ENCODE measurements around the gene NINL.
A peak's percentile ranks its signal among the peaks of the same experiment; 100 is the strongest.

NINL gene

DNA sequence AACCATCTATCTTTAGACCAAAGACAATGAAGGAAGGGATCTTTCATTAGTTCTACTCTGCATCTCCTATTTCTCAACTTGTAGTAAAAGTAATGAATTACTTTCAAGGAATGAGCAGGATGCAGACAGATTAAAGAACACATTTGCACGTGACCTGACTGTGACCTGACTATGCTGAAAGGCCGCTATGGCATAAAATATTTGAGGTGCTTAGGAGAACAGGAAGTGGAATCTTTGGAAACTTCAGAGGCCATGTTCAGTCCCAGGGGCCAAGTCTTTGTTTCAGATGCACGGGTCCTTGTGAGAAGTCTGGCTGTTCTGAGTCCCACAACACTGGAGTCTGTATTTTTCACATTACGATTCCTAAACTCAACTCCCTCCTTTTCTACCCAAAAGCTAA, 41.0 kb downstream of the NINL start:
- H3K36me3 ChIP-seq (ENCODE audit: control insufficient read depth, insufficient read depth, low read length) = peaks cover 9% of the 10 kb centered on the region
- peak overlapping the region; percentile 88 for H3K27ac ChIP-seq (ENCODE audit: low read depth, low read length, severe bottlenecking)
- H3K4me3 ChIP-seq (ENCODE audit: extremely low read depth, insufficient read depth, low read length, poor library complexity, severe bottlenecking) = no peak overlapping the region
- peaks cover 48% of the 10 kb centered on the region for H3K4me1 ChIP-seq (ENCODE audit: control insufficient read depth, insufficient read depth, low read length, poor library complexity, severe bottlenecking)
- WGBS, 2 experiments (ENCODE audit: insufficient coverage in 2 of 2) = 92 to 100% methylated on average over 3 to 4 of the region's 4 CpGs
- H3K9me3 ChIP-seq (ENCODE audit: control insufficient read depth, low read length) = no peaks in the 10 kb centered on the region

DNA sequence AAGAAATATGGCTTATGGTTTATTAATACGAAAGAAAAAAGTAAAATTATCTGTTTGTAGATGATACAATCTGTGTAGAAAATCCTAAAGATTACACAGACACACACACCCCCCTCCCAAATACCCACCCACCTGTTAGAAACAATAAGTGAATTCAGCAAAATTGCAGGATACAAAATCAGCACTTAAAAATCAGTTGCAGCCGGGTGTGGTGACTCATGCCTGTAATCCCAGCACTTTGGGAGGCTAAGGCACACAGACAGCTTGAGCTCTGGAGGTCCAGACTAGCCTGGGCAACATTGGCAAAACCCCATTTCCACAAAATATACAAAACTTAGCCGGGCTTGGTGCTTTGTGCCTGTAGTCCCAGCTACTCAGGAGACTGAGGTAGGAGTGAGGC, 42.3 kb downstream of the NINL start:
- peaks cover 44% of the 10 kb centered on the region for H3K4me1 ChIP-seq (ENCODE audit: control insufficient read depth, insufficient read depth, low read length, poor library complexity, severe bottlenecking)
- peaks cover 17% of the 10 kb centered on the region for H3K36me3 ChIP-seq (ENCODE audit: control insufficient read depth, insufficient read depth, low read length)
- peak overlapping the region; percentile 88 for H3K27ac ChIP-seq (ENCODE audit: low read depth, low read length, severe bottlenecking)
- no peak overlapping the region for H3K4me3 ChIP-seq (ENCODE audit: extremely low read depth, insufficient read depth, low read length, poor library complexity, severe bottlenecking)
- no peaks in the 10 kb centered on the region for H3K9me3 ChIP-seq (ENCODE audit: control insufficient read depth, low read length)
- WGBS, 2 experiments (ENCODE audit: insufficient coverage in 2 of 2) = 75% methylated on average over 2 of the region's 3 CpGs; no CpG with 5 or more reads in 1 of the 2 experiments

DNA sequence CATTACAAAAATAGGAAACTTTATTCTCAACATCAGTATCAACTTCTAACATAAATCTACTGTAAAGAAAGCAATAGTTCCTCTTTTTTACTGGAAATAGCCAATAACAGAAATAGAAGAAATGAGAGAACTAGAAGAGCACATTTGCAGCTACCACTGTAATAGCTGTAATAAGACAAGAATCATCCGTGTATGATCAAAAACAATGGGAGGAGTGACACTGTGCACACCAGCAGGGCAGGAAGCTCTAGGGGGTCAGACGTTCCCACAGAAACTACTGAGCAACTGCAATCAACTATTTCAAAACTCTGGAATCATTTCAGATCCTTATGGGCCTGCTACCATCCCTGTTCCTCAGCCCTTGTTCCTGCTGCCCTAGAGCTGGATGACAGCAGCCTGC, 43.7 kb downstream of the NINL start:
- Histone ChIP-seq H3K9me3 (ENCODE audit: control insufficient read depth, low read length) (no peaks in the 10 kb centered on the region), H3K27ac (ENCODE audit: low read depth, low read length, severe bottlenecking) (no peak overlapping the region), H3K4me1 (ENCODE audit: control insufficient read depth, insufficient read depth, low read length, poor library complexity, severe bottlenecking) (peaks cover 44% of the 10 kb centered on the region), H3K4me3 (ENCODE audit: extremely low read depth, insufficient read depth, low read length, poor library complexity, severe bottlenecking) (no peak overlapping the region), H3K36me3 (ENCODE audit: control insufficient read depth, insufficient read depth, low read length) (peaks cover 24% of the 10 kb centered on the region)
- 85 to 89% methylated on average over 1 to 2 of the region's 2 CpGs for WGBS, 2 experiments (ENCODE audit: insufficient coverage in 2 of 2)

DNA sequence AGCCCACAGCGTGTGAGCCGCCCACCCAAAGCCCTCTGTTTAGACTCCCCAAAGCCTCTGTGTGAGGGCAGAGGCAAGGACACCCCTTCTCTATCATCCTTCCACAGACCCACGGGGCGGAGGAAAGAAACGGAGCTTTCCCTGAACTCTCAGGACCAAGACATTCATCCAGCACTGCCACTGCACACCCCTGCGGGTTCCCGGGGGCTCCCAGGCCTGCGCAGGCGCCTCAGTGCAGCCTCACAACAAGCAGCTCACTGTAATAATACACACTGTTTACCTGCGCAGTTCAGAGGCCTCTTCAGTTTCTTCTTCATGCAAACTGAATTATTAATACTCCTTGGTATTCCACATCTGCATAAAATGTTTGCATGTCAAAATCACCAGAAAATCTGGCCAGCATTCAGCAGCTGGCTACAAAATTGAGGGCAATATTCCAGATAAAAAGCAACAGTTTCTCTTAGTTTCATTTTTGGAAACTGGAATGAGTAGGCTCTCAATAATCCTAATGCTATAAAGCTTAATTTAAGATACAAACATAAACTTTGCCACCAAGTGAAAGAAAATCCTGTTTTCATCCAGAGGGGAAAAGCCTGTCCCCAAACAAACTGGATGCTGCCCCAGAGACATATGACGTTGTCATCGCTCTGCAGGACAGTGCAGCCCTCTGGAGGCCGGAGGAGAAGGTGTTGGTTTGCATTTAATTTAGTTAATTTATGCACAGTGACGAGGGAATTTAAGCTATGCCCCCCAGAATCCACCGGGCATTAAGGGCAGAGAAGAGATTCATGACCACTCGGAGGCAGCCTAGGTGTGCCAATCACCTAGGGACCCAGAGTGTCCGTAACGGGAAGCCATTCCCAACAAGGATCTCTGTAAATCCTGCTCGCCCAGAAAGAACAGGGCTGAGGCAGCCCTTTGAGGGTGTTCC, 45.3 kb downstream of the NINL start:
- H3K36me3 ChIP-seq (ENCODE audit: control insufficient read depth, insufficient read depth, low read length) = peaks cover 22% of the 10 kb centered on the region
- peaks cover 27% of the 10 kb centered on the region for H3K4me1 ChIP-seq (ENCODE audit: control insufficient read depth, insufficient read depth, low read length, poor library complexity, severe bottlenecking)
- no peak overlapping the region for H3K4me3 ChIP-seq (ENCODE audit: extremely low read depth, insufficient read depth, low read length, poor library complexity, severe bottlenecking)
- 71 to 83% methylated on average over 14 to 19 of the region's 19 CpGs for WGBS, 2 experiments (ENCODE audit: insufficient coverage in 2 of 2)
- no peaks in the 10 kb centered on the region for H3K9me3 ChIP-seq (ENCODE audit: control insufficient read depth, low read length)
- no peak overlapping the region for H3K27ac ChIP-seq (ENCODE audit: low read depth, low read length, severe bottlenecking)

DNA sequence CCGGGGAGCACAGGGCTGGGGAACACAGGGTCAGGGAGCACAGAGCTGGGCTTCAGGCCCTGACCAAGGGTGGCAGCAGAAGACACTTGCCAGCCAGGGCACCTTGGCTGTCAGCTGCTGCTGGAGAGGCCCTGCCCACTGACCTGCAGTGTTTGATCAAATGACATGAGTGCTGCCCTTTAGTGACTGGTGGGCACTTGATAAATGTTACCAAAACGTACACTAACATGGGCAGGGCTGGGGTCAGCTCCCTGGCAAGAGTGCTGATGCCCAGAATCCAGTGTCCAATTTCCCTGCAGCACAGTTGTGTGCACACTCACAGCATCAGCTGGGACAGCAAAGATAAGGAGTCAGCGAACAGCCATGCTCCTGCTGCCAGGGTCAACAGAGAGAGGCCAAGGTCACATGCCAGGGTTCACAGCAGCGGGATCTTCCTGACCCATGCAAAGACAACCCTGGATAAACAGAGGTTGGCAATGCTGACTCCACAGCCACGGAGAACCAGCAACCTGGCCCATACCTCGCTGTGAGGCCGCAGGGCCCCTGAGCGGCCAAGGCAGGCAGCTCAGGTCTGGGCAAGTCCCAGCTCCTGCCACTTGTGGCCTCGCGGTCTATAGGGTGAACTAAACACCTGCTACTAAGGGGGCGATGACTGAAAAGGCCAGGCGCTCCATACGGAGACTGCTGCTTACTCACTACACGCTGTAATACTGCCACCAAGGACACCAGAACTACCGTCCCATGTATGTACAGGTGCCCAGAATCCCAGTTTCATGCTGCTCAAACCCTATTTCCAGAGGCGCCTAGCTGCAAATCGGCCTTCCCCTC, 46.3 kb downstream of the NINL start:
- Histone ChIP-seq H3K27ac (ENCODE audit: low read depth, low read length, severe bottlenecking) (no peak overlapping the region), H3K9me3 (ENCODE audit: control insufficient read depth, low read length) (no peaks in the 10 kb centered on the region), H3K36me3 (ENCODE audit: control insufficient read depth, insufficient read depth, low read length) (peaks cover 22% of the 10 kb centered on the region), H3K4me1 (ENCODE audit: control insufficient read depth, insufficient read depth, low read length, poor library complexity, severe bottlenecking) (peaks cover 18% of the 10 kb centered on the region), H3K4me3 (ENCODE audit: extremely low read depth, insufficient read depth, low read length, poor library complexity, severe bottlenecking) (no peak overlapping the region)
- WGBS, 2 experiments (ENCODE audit: insufficient coverage in 2 of 2) = 91 to 94% methylated on average over 17 of the region's 17 CpGs

DNA sequence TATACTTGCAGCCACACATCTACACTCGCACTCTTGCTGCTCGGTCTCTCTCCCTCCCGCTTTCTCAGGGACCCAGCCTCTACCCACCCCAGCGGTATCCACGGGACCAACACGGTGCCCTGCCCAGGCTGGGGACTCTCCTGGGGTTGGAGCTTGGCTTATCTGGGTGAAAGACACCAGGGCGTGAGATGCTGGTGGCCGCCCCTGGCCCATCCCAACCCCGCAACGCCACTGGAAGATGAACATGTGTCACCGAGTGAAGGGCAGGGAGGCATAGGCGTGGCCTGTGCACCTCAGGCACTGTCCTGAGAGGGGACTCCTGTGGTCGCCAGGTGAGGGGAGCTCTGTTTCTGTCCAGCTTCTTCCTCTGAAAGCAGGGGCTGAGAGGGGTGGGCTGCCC, 47.4 kb downstream of the NINL start:
- WGBS, 2 experiments (ENCODE audit: insufficient coverage in 2 of 2) = 88 to 93% methylated on average over 10 of the region's 13 CpGs
- peaks cover 6% of the 10 kb centered on the region for H3K4me1 ChIP-seq (ENCODE audit: control insufficient read depth, insufficient read depth, low read length, poor library complexity, severe bottlenecking)
- no peak overlapping the region for H3K4me3 ChIP-seq (ENCODE audit: extremely low read depth, insufficient read depth, low read length, poor library complexity, severe bottlenecking)
- H3K9me3 ChIP-seq (ENCODE audit: control insufficient read depth, low read length) = no peaks in the 10 kb centered on the region
- no peak overlapping the region for H3K27ac ChIP-seq (ENCODE audit: low read depth, low read length, severe bottlenecking)
- H3K36me3 ChIP-seq (ENCODE audit: control insufficient read depth, insufficient read depth, low read length) = peaks cover 22% of the 10 kb centered on the region

DNA sequence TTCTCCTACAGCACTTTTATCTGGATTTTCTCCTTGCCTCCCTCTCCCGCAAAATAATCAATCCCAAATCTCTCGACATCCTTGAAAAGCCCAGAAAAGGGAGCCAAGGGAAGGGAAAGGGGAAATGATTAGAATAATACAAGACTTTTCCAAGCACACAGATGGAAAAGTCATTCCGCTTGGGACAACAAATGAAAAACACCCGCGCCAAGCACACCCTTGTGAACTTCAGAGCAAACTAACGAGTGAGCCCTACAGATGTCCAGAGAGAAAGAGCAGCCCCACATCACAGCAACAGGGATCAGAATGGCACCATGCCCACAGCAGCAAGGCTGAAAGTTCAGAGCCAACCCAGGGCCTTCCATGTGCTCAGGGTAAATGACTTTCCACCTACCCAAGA, 49.6 kb downstream of the NINL start:
- no peak overlapping the region for H3K27ac ChIP-seq (ENCODE audit: low read depth, low read length, severe bottlenecking)
- 78 to 90% methylated on average over 3 of the region's 6 CpGs for WGBS, 2 experiments (ENCODE audit: insufficient coverage in 2 of 2)
- H3K36me3 ChIP-seq (ENCODE audit: control insufficient read depth, insufficient read depth, low read length) = peaks cover 27% of the 10 kb centered on the region

DNA sequence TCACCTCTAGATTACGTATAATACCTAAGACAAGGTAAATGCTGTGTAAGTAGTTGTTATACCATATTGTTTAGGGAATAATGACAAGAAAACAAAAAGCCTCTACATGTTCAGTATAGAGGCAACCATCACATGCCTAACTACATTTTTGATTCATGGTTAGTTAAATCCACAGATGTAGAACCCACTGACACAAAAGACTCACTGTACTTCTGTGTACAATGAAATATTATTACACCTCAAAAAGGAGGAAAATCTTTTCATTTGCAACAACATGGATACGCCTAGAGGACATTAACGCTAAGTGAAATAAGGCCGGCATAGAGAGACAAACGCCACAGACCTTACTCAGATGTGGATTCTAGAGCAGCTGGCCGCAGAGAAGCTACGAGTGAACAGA, 50.5 kb downstream of the NINL start:
- whole genome bisulfite sequencing, 2 experiments (ENCODE audit: insufficient coverage in 2 of 2) = 86 to 94% methylated on average over 4 to 5 of the region's 7 CpGs
- H3K27ac ChIP-seq (ENCODE audit: low read depth, low read length, severe bottlenecking) = no peak overlapping the region
- H3K9me3 ChIP-seq (ENCODE audit: control insufficient read depth, low read length) = no peaks in the 10 kb centered on the region

More for the DNA sequence above, 49.6 kb downstream of the NINL start:
- H3K9me3 ChIP-seq (ENCODE audit: control insufficient read depth, low read length) = no peaks in the 10 kb centered on the region
- no peak overlapping the region for H3K4me3 ChIP-seq (ENCODE audit: extremely low read depth, insufficient read depth, low read length, poor library complexity, severe bottlenecking)
- H3K4me1 ChIP-seq (ENCODE audit: control insufficient read depth, insufficient read depth, low read length, poor library complexity, severe bottlenecking) = peaks cover 4% of the 10 kb centered on the region

DNA sequence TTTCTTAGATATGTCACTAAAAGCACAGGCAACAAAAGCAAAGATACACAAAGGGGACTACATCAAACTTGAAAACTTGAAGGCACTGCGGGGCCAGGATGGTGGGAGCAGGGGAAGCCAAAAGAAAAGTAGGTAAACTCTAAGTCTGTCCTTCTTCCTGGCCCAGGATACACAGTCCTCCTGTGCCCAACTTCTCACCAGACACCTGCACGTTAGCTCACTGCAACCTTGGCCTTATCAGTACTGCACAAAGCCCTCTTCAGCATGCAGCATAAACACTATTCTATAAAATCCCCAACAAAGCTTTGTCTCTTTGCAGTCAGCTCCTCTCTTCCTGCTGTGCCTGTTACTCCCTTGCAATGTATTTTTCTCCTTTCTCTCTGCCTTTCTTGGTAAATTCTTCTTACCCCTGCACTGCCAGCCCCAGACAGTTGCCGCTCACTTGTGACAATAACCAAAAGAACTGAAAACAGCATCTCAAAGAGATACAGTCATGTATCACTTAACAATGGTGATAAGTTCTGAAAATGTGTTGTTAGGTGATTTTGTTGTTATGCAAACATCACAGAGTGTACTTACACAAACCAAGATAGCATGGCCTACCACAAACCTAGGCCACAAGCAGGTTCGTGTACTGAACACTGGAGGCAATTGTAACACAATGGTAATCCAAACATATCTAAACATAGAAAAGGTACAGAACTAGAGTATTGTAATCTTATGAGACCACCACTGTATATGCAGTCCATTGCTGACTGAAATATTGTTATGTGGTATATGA, 51.2 kb downstream of the NINL start:
- WGBS, 2 experiments (ENCODE audit: insufficient coverage in 2 of 2) = 88 to 100% methylated on average over 2 of the region's 4 CpGs
- no peak overlapping the region for H3K4me3 ChIP-seq (ENCODE audit: extremely low read depth, insufficient read depth, low read length, poor library complexity, severe bottlenecking)
- H3K36me3 ChIP-seq (ENCODE audit: control insufficient read depth, insufficient read depth, low read length) = peaks cover 27% of the 10 kb centered on the region
- H3K27ac ChIP-seq (ENCODE audit: low read depth, low read length, severe bottlenecking) = peak overlapping the region; percentile 24
- H3K4me1 ChIP-seq (ENCODE audit: control insufficient read depth, insufficient read depth, low read length, poor library complexity, severe bottlenecking) = no peaks in the 10 kb centered on the region
- H3K9me3 ChIP-seq (ENCODE audit: control insufficient read depth, low read length) = no peaks in the 10 kb centered on the region

More for the DNA sequence above, 50.5 kb downstream of the NINL start:
- no peak overlapping the region for H3K4me3 ChIP-seq (ENCODE audit: extremely low read depth, insufficient read depth, low read length, poor library complexity, severe bottlenecking)
- H3K36me3 ChIP-seq (ENCODE audit: control insufficient read depth, insufficient read depth, low read length) = peaks cover 27% of the 10 kb centered on the region
- no peaks in the 10 kb centered on the region for H3K4me1 ChIP-seq (ENCODE audit: control insufficient read depth, insufficient read depth, low read length, poor library complexity, severe bottlenecking)

DNA sequence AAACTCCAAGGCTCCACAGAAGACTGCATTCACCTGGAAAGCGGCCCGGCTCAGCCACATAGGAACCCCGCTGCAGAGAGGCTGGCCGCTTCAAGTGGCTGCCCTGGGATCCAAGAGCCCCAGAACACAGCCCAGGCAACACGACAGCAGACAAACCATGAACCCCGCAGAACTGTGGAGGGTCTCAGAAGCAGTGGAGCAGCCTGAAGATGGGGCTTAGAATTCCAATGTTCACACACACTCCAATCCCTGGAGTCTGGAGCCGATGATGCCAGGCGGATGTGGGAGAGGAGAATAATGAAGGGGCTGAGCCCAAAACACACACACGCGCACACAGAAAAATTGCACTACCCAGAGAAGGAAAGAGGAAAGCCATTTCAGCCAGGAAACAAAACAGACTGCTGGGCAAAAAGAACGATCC, 52.4 kb downstream of the NINL start:
- Histone ChIP-seq H3K9me3 (ENCODE audit: control insufficient read depth, low read length) (no peaks in the 10 kb centered on the region), H3K27ac (ENCODE audit: low read depth, low read length, severe bottlenecking) (peak overlapping the region; percentile 46), H3K4me1 (ENCODE audit: control insufficient read depth, insufficient read depth, low read length, poor library complexity, severe bottlenecking) (no peaks in the 10 kb centered on the region), H3K36me3 (ENCODE audit: control insufficient read depth, insufficient read depth, low read length) (peaks cover 19% of the 10 kb centered on the region), H3K4me3 (ENCODE audit: extremely low read depth, insufficient read depth, low read length, poor library complexity, severe bottlenecking) (no peak overlapping the region)
- 93 to 95% methylated on average over 8 to 10 of the region's 11 CpGs for whole genome bisulfite sequencing, 2 experiments (ENCODE audit: insufficient coverage in 2 of 2)

All from mesodermal cell (in vitro differentiated cells).